AG04450 (cell line): ENCODE data around the gene LANCL2. TPM values are rescaled to one million over a fixed set of nuclear protein-coding genes. Genes with fewer than 3 reads are reported as not detected.

Experiments used
- CTCF ChIA-PET: fragments of 300-600, 350-600 bp; formaldehyde crosslinking; extraction: SDS; loops from one replicate; lab custom pipeline; 2022; ENCODE audit warnings: antibody characterized with exemption, inconsistent platforms; lab: Charles Lee
- POLR2A ChIA-PET: fragments of 350-600 bp; formaldehyde crosslinking; extraction: SDS; loops from one replicate; lab custom pipeline; 2021; ENCODE audit warnings: antibody characterized with exemption, inconsistent platforms; lab: Yijun Ruan, JAX
- DNase-seq: peaks from one replicate; pipeline ENCODE4 v3.0.0-alpha.2; 2011; ENCODE audit warnings: low read depth, low spot score
- H3K27ac ChIP-seq: one replicate; pipeline ENCODE4 v1.5.1; 2012; ENCODE audit warnings: low read depth, low read length, control low read depth
- H3K27me3 ChIP-seq: one replicate; pipeline ENCODE4 v1.6.0; 2012; ENCODE audit warnings: low read length; ENCODE audit not compliant: control insufficient read depth, insufficient read depth
- H3K4me3 ChIP-seq: 2 replicates; pipeline ENCODE4 v1.5.1; 2011; ENCODE audit warnings: mild to moderate bottlenecking, low read depth, low read length, control low read depth
- H3K9me3 ChIP-seq: 2 replicates; pipeline ENCODE4 v1.5.1; 2012; ENCODE audit warnings: low read length; ENCODE audit not compliant: control insufficient read depth, insufficient read depth
- polyA plus RNA-seq: library from polyadenylated mRNA; depleted of rRNA; stranded (reverse); fragments of >200 nt; gene quantifications from 2 replicates; pipeline ENCODE4 v1.2.3, GENCODE V29; 2011
- TF ChIP-seq, protein P1 (sequence below): IDR thresholded peaks from 2 replicates; pipeline ENCODE4 v1.5.1; 2011; ENCODE audit warnings: low read depth, low read length, control low read depth, inconsistent platforms

The LANCL2 gene
- polyA plus RNA-seq, 1 experiment = 16.9 TPM

GRCh38 chr7:55343002-55343781 lies 21.9 kb upstream of the LANCL2 start:
- peaks cover 2% of the 10 kb centered on the region for H3K27me3 ChIP-seq
- no peak for DNase-seq
- TF ChIP-seq, protein P1, sequence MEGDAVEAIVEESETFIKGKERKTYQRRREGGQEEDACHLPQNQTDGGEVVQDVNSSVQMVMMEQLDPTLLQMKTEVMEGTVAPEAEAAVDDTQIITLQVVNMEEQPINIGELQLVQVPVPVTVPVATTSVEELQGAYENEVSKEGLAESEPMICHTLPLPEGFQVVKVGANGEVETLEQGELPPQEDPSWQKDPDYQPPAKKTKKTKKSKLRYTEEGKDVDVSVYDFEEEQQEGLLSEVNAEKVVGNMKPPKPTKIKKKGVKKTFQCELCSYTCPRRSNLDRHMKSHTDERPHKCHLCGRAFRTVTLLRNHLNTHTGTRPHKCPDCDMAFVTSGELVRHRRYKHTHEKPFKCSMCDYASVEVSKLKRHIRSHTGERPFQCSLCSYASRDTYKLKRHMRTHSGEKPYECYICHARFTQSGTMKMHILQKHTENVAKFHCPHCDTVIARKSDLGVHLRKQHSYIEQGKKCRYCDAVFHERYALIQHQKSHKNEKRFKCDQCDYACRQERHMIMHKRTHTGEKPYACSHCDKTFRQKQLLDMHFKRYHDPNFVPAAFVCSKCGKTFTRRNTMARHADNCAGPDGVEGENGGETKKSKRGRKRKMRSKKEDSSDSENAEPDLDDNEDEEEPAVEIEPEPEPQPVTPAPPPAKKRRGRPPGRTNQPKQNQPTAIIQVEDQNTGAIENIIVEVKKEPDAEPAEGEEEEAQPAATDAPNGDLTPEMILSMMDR = no peak
- H3K4me3 ChIP-seq = no peak overlapping the region
- H3K9me3 ChIP-seq = peaks cover 37% of the 10 kb centered on the region
- no peak overlapping the region for H3K27ac ChIP-seq
- CTCF ChIA-PET = interaction anchor here (0.7 kb wide), 1 partner anchor 63 kb away, joined by 4 read pairs; no protein-coding TSS in a partner anchor
- POLR2A ChIA-PET = no interaction called here

GRCh38 chr7:55343860-55344606 lies 21.1 kb upstream of the LANCL2 start:
- TF ChIP-seq, protein P1 = no peak
- Histone ChIP-seq H3K27ac (no peak overlapping the region), H3K4me3 (no peak overlapping the region), H3K9me3 (peaks cover 37% of the 10 kb centered on the region), H3K27me3 (peaks cover 2% of the 10 kb centered on the region)
- CTCF ChIA-PET = interaction anchor here (0.7 to 1.1 kb wide), 2 partner anchors 64 to 71 kb away, joined by 4 to 5 read pairs; no protein-coding TSS in a partner anchor
- POLR2A ChIA-PET = no interaction called here
- DNase-seq = no peak

GRCh38 chr7:55344840-55345239 lies 20.3 kb upstream of the LANCL2 start:
- POLR2A ChIA-PET = no interaction called here
- TF ChIP-seq, protein P1 = no peak
- H3K4me3 ChIP-seq = no peak overlapping the region
- no peak for DNase-seq
- H3K27ac ChIP-seq = no peak overlapping the region
- peaks cover 37% of the 10 kb centered on the region for H3K9me3 ChIP-seq
- CTCF ChIA-PET = interaction anchor here (1.1 kb wide), 1 partner anchor 70 kb away, joined by 5 read pairs; no protein-coding TSS in a partner anchor
- peaks cover 6% of the 10 kb centered on the region for H3K27me3 ChIP-seq

DNA sequence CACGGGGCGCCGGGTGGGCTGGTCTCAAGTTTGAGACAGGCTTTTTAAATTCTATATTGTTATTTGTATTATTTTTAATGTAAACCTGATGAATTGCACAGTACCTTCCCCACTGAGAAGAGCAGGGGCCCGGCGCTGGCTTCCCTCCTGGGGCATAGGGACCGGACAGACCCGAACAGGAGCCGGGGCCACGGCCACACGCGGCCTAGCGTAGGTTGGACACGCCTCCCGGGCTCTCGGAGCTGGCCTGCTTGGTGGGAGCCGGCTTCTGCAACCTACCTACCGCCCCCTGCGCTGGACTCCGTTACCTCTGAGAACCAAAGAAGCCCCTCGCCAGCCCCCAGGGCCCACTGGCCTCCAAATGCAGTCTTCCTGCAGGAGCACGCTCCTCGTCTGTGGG lies 19.8 kb upstream of the LANCL2 start:
- POLR2A ChIA-PET = no interaction called here

More for the DNA sequence above, 19.8 kb upstream of the LANCL2 start:
- no peak overlapping the region for H3K27ac ChIP-seq
- peaks cover 37% of the 10 kb centered on the region for H3K9me3 ChIP-seq
- H3K4me3 ChIP-seq = no peak overlapping the region
- TF ChIP-seq, protein P1 = no peak
- CTCF ChIA-PET = no interaction called here
- peaks cover 11% of the 10 kb centered on the region for H3K27me3 ChIP-seq
- DNase-seq = no peak
